ENCODE measurements around the gene WDR88.

DNA sequence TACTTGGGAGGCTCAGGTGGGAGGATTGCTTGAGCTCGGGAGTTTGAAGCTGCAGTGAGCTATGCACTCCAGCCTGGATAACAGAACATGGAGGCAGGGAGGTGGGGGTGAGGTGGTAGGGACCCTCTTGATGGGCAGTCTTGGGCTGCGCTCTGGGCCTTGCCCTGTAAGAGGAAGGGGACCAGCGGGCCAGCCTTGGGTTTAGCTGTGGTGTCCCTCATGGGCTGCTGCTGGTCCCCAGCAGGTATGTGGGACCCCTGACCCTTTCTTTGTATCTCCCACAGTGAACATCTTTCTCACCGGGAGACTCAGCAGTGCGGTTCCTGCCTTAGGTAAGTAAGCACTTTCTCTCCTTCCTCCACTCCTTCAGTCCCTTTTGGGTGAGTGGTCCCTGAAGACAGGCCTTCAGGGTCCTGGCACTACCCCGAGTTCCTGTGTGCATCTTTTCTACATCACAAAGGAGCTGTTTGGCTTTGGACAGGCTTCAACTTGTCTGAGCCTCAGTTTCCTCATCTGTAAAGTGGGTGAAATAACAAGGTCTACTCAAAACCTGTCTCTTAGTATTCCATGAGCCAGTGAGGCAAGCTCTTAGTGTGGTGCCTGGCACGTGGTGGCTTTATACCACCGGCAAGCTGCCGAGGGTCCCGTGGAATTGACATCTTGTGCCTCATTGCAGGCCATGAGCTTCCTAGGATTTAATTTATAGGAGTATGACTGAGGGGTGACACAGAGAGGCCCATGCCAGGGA, 64.7 kb downstream of the WDR88 start:
- TF ChIP-seq GATA2 (IDR thresholded peaks at IDR 0.05; ENCODE audit: low read depth, low read length) (no peak), GATA3 (IDR thresholded peaks at IDR 0.05; ENCODE audit: low read depth, low read length) (no peak)
